Endodermal cell (in vitro differentiated cells): ENCODE data around the gene MAP3K2. TPM values are rescaled to one million over a fixed set of nuclear protein-coding genes. Genes with fewer than 3 reads are reported as not detected.

Source experiments
- DNase-seq: peaks from one replicate; pipeline ENCODE4 v3.0.0-alpha.2; 2017
- H3K27ac ChIP-seq: 2 replicates; pipeline ENCODE4 v1.5.1; 2013; ENCODE audit warnings: mild to moderate bottlenecking, low read depth, low read length, moderate library complexity
- H3K27me3 ChIP-seq: 2 replicates; pipeline ENCODE4 v1.6.1; 2013; ENCODE audit warnings: mild to moderate bottlenecking, low read length, moderate library complexity; ENCODE audit not compliant: insufficient read depth, control insufficient read depth, poor library complexity, severe bottlenecking
- H3K36me3 ChIP-seq: 2 replicates; pipeline ENCODE4 v1.7.0; 2013; ENCODE audit warnings: mild to moderate bottlenecking, low read length, moderate library complexity; ENCODE audit not compliant: control insufficient read depth, insufficient read depth
- H3K4me1 ChIP-seq: one replicate; pipeline ENCODE4 v1.7.0; 2013; ENCODE audit warnings: low read length; ENCODE audit not compliant: control insufficient read depth, insufficient read depth
- H3K4me3 ChIP-seq: 2 replicates; pipeline ENCODE4 v1.5.1; 2013; ENCODE audit warnings: mild to moderate bottlenecking, low read length, moderate library complexity
- H3K9ac ChIP-seq: 2 replicates; pipeline ENCODE4 v1.6.1; 2013; ENCODE audit warnings: mild to moderate bottlenecking, low read length, moderate library complexity; ENCODE audit not compliant: poor library complexity, severe bottlenecking; ENCODE audit errors: extremely low read depth
- H3K9me3 ChIP-seq: 2 replicates; pipeline ENCODE4 v1.6.1; 2013; ENCODE audit warnings: mild to moderate bottlenecking, low read length, moderate library complexity; ENCODE audit not compliant: control insufficient read depth
- H3K27ac Mint-ChIP-seq: 2 replicates; pipeline ENCODE4 v1.8.0; 2020; ENCODE audit warnings: mixed read lengths
- H3K27me3 Mint-ChIP-seq: 2 replicates; pipeline ENCODE4 v1.8.0; 2021; ENCODE audit warnings: mild to moderate bottlenecking, mixed read lengths; ENCODE audit not compliant: insufficient read depth
- H3K36me3 Mint-ChIP-seq: 2 replicates; pipeline ENCODE4 v1.8.0; 2020; ENCODE audit warnings: low read depth, mixed read lengths
- H3K4me1 Mint-ChIP-seq: 2 replicates; pipeline ENCODE4 v1.8.0; 2020; ENCODE audit warnings: mixed read lengths
- H3K4me3 Mint-ChIP-seq: 2 replicates; pipeline ENCODE4 v1.8.0; 2020; ENCODE audit warnings: mild to moderate bottlenecking, moderate library complexity, mixed read lengths
- H3K9me3 Mint-ChIP-seq: 2 replicates; pipeline ENCODE4 v1.8.0; 2020; ENCODE audit warnings: mild to moderate bottlenecking, mixed read lengths
- WGBS, 2 experiments: methylation state at CpG; one replicate each; pipeline versions ENCODE4 v1.1.5 to v1.1.7; 2013; ENCODE audit warnings: missing lambda C conversion rate in 2 of 2, mixed read lengths in 1 of 2; ENCODE audit not compliant: insufficient coverage in 1 of 2, insufficient read length in 1 of 2; 5-methylcytosine and 5-hydroxymethylcytosine counted together
- total RNA-seq, 2 donors: library from RNA; stranded (reverse); fragmentation: NEBNext Ultra II Directional in 1 of 2; extraction: Animal tissue kit (Norgen Biotek cat#: 25700) in 1 of 2; gene quantifications; 2 replicates in 1 of 2; 3 replicates in 1 of 2; pipeline ENCODE4 v1.2.1, GENCODE V29; 2021
- TF ChIP-seq, protein P1 (sequence below): fragments of 200-600 bp; sonication (generic); conservative IDR thresholded peaks from 2 replicates; pipeline ENCODE4 v1.5.0; 2021; ENCODE audit warnings: antibody characterized with exemption, mild to moderate bottlenecking

Gene MAP3K2
- total RNA-seq, 2 donors from 2014 or later: 27.9 to 31.6 TPM

DNA sequence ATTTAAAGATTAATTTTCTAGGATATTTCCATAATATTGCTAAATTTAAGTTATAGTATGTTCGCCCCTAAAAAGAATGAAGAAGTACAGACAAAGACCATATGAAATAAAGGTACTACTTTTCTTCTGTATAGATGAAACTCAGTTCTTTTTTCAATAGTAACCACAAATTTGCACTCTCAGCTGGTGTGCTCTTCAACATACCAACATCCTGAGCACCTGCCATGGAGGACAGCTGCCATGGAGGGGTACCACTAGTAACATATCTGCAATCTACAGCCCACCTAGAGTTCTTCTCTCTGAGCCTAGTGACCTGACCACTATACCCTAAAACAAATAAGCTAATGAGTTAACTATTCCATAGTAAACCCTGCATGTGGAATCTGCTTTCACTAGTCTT, 57.0 kb downstream of the MAP3K2 start:
- Mint-ChIP-seq H3K9me3 (no peaks in the 10 kb centered on the region), H3K27me3 (no peaks in the 10 kb centered on the region), H3K4me1 (no peaks in the 10 kb centered on the region), H3K36me3 (peaks cover 14% of the 10 kb centered on the region), H3K4me3 (no peak overlapping the region), H3K27ac (no peak overlapping the region)
- TF ChIP-seq, protein P1, sequence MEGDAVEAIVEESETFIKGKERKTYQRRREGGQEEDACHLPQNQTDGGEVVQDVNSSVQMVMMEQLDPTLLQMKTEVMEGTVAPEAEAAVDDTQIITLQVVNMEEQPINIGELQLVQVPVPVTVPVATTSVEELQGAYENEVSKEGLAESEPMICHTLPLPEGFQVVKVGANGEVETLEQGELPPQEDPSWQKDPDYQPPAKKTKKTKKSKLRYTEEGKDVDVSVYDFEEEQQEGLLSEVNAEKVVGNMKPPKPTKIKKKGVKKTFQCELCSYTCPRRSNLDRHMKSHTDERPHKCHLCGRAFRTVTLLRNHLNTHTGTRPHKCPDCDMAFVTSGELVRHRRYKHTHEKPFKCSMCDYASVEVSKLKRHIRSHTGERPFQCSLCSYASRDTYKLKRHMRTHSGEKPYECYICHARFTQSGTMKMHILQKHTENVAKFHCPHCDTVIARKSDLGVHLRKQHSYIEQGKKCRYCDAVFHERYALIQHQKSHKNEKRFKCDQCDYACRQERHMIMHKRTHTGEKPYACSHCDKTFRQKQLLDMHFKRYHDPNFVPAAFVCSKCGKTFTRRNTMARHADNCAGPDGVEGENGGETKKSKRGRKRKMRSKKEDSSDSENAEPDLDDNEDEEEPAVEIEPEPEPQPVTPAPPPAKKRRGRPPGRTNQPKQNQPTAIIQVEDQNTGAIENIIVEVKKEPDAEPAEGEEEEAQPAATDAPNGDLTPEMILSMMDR: no peak
- Histone ChIP-seq H3K36me3 (peaks cover 42% of the 10 kb centered on the region), H3K27ac (no peak overlapping the region), H3K4me3 (no peak overlapping the region), H3K9me3 (no peaks in the 10 kb centered on the region), H3K9ac (no peak overlapping the region), H3K4me1 (no peaks in the 10 kb centered on the region), H3K27me3 (no peaks in the 10 kb centered on the region)
- 83% methylated on average over 1 of the region's 1 CpG; no CpG with 5 or more reads in 1 of the 2 experiments for WGBS, 2 experiments
- DNase-seq: no peak

DNA sequence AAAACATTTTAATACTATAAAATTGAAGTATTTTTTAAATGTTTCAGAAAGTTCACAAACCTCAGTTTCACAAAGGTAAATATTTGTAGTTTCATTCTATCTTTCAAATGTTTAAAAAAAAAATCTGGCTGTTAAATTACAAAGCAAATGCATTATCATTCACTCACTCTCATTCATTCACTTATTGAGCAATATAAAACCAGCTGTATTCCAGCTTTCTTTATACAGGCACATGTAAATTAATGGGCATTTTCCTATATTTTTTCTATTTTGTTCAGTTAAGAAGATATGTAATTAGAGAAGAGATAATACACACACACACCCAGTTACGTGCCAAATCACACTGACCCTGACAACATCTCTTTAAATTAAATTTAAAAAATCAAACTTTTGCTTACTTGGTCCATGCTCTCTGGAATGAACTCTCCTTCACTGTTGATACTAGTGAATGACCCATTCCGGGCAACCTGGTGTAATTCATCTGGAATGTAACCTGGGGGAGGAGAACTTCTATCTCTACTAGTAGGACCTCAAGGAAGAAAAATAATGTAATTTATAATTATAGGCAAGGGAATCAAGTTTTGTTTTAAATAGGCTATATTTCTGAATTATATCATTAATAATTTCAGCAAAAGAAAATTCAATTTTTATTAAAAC, 61.4 kb downstream of the MAP3K2 start:
- TF ChIP-seq, protein P1: no peak
- no peak overlapping the region for H3K27ac ChIP-seq
- peaks cover 55% of the 10 kb centered on the region for H3K36me3 ChIP-seq
- no peaks in the 10 kb centered on the region for H3K9me3 Mint-ChIP-seq
- 88 to 100% methylated on average over 1 to 2 of the region's 2 CpGs for WGBS, 2 experiments
- H3K4me3 Mint-ChIP-seq: no peak overlapping the region
- no peak overlapping the region for H3K4me3 ChIP-seq
- no peaks in the 10 kb centered on the region for H3K27me3 Mint-ChIP-seq
- H3K9ac ChIP-seq: no peak overlapping the region
- no peak overlapping the region for H3K27ac Mint-ChIP-seq
- H3K27me3 ChIP-seq: no peaks in the 10 kb centered on the region
- H3K9me3 ChIP-seq: no peaks in the 10 kb centered on the region
- H3K4me1 ChIP-seq: no peaks in the 10 kb centered on the region
- no peaks in the 10 kb centered on the region for H3K4me1 Mint-ChIP-seq
- H3K36me3 Mint-ChIP-seq: peaks cover 21% of the 10 kb centered on the region
- DNase-seq: no peak

DNA sequence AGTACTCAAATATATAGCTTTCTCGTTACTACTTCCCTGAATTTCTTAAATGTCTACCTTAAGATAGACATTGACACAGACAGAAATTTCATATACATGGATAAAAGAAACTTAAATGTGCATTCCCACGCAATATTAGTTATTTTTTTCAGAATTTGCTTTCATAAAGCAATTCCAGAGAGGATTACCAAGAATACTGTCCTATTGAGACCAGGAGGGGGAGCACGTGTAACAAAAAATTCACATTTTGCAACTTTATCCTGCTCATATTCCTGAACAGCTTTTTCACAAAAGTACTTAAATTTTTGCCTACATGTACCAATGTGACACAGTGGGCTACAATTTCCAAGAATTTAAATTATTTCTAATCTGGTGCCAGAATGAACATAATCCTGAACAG, 63.1 kb downstream of the MAP3K2 start:
- Mint-ChIP-seq H3K4me3 (no peak overlapping the region), H3K9me3 (peaks cover 6% of the 10 kb centered on the region), H3K27me3 (no peaks in the 10 kb centered on the region), H3K36me3 (peaks cover 37% of the 10 kb centered on the region), H3K4me1 (no peaks in the 10 kb centered on the region), H3K27ac (no peak overlapping the region)
- Histone ChIP-seq H3K9ac (no peak overlapping the region), H3K27ac (no peak overlapping the region), H3K9me3 (peaks cover 7% of the 10 kb centered on the region), H3K27me3 (no peaks in the 10 kb centered on the region), H3K36me3 (peaks cover 65% of the 10 kb centered on the region), H3K4me3 (no peak overlapping the region), H3K4me1 (no peaks in the 10 kb centered on the region)
- TF ChIP-seq, protein P1: peak; percentile 80
- no peak for DNase-seq
- 62% methylated on average over 3 of the region's 3 CpGs; no CpG with 5 or more reads in 1 of the 2 experiments for WGBS, 2 experiments
